Neuronal stem cell (in vitro differentiated cells): ENCODE measurements around the gene BICD1.
A peak's percentile ranks its signal among the peaks of the same experiment; 100 is the strongest.

Experiments used
- DNase-seq: peaks from one replicate; pipeline ENCODE4 v3.0.0-alpha.2; 2013; ENCODE audit warnings: low spot score
- H2AFZ ChIP-seq: one replicate; pipeline ENCODE4 v1.6.1; 2013; ENCODE audit warnings: mild to moderate bottlenecking, low read length, inconsistent platforms
- H2AK5ac ChIP-seq: 2 replicates; pipeline ENCODE4 v1.6.1; 2013; ENCODE audit warnings: low read depth, mild to moderate bottlenecking, inconsistent platforms, low read length, moderate library complexity, mixed read lengths
- H2BK120ac ChIP-seq: 2 replicates; pipeline ENCODE4 v1.6.1; 2013; ENCODE audit warnings: low read depth, mild to moderate bottlenecking, inconsistent platforms, low read length, moderate library complexity, mixed read lengths
- H2BK12ac ChIP-seq: one replicate; pipeline ENCODE4 v1.6.1; 2013; ENCODE audit warnings: low read length, inconsistent platforms
- H2BK15ac ChIP-seq: 2 replicates; pipeline ENCODE4 v1.6.1; 2013; ENCODE audit warnings: mild to moderate bottlenecking, low read length, inconsistent platforms, mixed read lengths
- H2BK5ac ChIP-seq: one replicate; pipeline ENCODE4 v1.6.1; 2013; ENCODE audit warnings: inconsistent platforms, mild to moderate bottlenecking, low read length, moderate library complexity
- H3K14ac ChIP-seq: one replicate; pipeline ENCODE4 v1.6.1; 2013; ENCODE audit warnings: low read length, inconsistent platforms
- H3K18ac ChIP-seq: 2 replicates; pipeline ENCODE4 v1.6.1; 2013; ENCODE audit warnings: low read length, inconsistent platforms
- H3K23ac ChIP-seq: 2 replicates; pipeline ENCODE4 v1.6.1; 2013; ENCODE audit warnings: low read depth, mild to moderate bottlenecking, mixed read lengths, low read length, inconsistent platforms; ENCODE audit not compliant: poor library complexity
- H3K27ac ChIP-seq: replicated peaks from 3 replicates; pipeline ENCODE4 v1.5.1; 2013; ENCODE audit warnings: low read length, inconsistent platforms
- H3K27me3 ChIP-seq, 3 experiments: 2 replicates each; pipeline ENCODE4 v1.6.1; 2013; ENCODE audit warnings: low read length in 3 of 3, mild to moderate bottlenecking in 2 of 3, inconsistent platforms in 1 of 3, low read depth in 1 of 3, mixed read lengths in 1 of 3, moderate library complexity in 1 of 3; ENCODE audit not compliant: control insufficient read depth in 3 of 3, insufficient read depth in 3 of 3
- H3K36me3 ChIP-seq, 2 donors: replicated peaks in 1 of 2; 2 replicates each; pipeline ENCODE4 v1.6.1; 2013; ENCODE audit warnings: low read length in 2 of 2; ENCODE audit not compliant: control insufficient read depth in 2 of 2, insufficient read depth in 2 of 2
- H3K4ac ChIP-seq: 2 replicates; pipeline ENCODE4 v1.6.1; 2013; ENCODE audit warnings: inconsistent platforms, mild to moderate bottlenecking, low read length, moderate library complexity
- H3K4me1 ChIP-seq, 2 donors: 1 replicate in 1 of 2; 2 replicates in 1 of 2; pipeline ENCODE4 v1.6.1; 2013; ENCODE audit warnings: low read length in 2 of 2, low read depth in 1 of 2; ENCODE audit not compliant: control insufficient read depth in 2 of 2, insufficient read depth in 1 of 2
- H3K4me2 ChIP-seq: one replicate; pipeline ENCODE4 v1.6.1; 2013; ENCODE audit warnings: mild to moderate bottlenecking, low read length, inconsistent platforms; ENCODE audit not compliant: insufficient read depth, poor library complexity, severe bottlenecking
- H3K4me3 ChIP-seq, 2 donors: 2 replicates each; pipeline ENCODE4 v1.5.1; 2013; ENCODE audit warnings: low read length in 2 of 2, mild to moderate bottlenecking in 2 of 2, inconsistent platforms in 1 of 2, moderate library complexity in 1 of 2
- H3K79me1 ChIP-seq: one replicate; pipeline ENCODE4 v1.6.1; 2013; ENCODE audit warnings: low read depth, mild to moderate bottlenecking, inconsistent platforms, low read length, moderate library complexity
- H3K9ac ChIP-seq: one replicate; pipeline ENCODE4 v1.6.1; 2013; ENCODE audit warnings: mild to moderate bottlenecking, low read depth, low read length, inconsistent platforms; ENCODE audit not compliant: poor library complexity
- H3K9me3 ChIP-seq, 2 donors: replicated peaks in 1 of 2; 2 replicates each; pipeline versions ENCODE3 to v1.6.1; 2013; ENCODE audit warnings: low read length in 2 of 2, mild to moderate bottlenecking in 2 of 2, inconsistent platforms in 1 of 2, low read depth in 1 of 2, mixed read lengths in 1 of 2, moderate library complexity in 1 of 2; ENCODE audit not compliant: control insufficient read depth in 2 of 2, insufficient read depth in 1 of 2
- H4K8ac ChIP-seq: one replicate; pipeline ENCODE4 v1.6.1; 2013; ENCODE audit warnings: low read depth, mild to moderate bottlenecking, inconsistent platforms, low read length, moderate library complexity
- H4K91ac ChIP-seq: one replicate; pipeline ENCODE4 v1.6.1; 2013; ENCODE audit warnings: low read length, low read depth, mild to moderate bottlenecking, inconsistent platforms; ENCODE audit not compliant: poor library complexity
- WGBS, 2 donors: extraction: QIAGEN DNeasy Blood & Tissue Kit; methylation state at CpG; one replicate each; pipeline ENCODE4 v1.1.7; 2013; ENCODE audit warnings: missing lambda C conversion rate in 2 of 2, mixed read lengths in 1 of 2; ENCODE audit not compliant: insufficient read length in 2 of 2, insufficient replicate concordance in 1 of 2; ENCODE audit errors: extremely low coverage in 2 of 2; 5-methylcytosine and 5-hydroxymethylcytosine counted together

The BICD1 gene

GRCh38 chr12:32399370-32400113 is 292.9 kb downstream of the BICD1 start, which contains the start of gene FGD4:
FGD4 (plus strand) TSS chr12:32399558.
- peak within 1 kb of the TSS; percentile 96 for H2BK5ac ChIP-seq
- H2AFZ ChIP-seq, result peak within 1 kb of the TSS; percentile 100
- H4K8ac ChIP-seq, result peak within 1 kb of the TSS; percentile 43
- no peak within 1 kb of the TSS for H2BK120ac ChIP-seq
- H3K9ac ChIP-seq, result peak within 1 kb of the TSS; percentile 93
- peak within 1 kb of the TSS; percentile 96 for H3K4me2 ChIP-seq
- H4K91ac ChIP-seq, result no peak within 1 kb of the TSS
- no CpG with 5 or more reads among the region's 82 CpGs for WGBS, 2 donors
- H3K36me3 ChIP-seq, result no peaks in the 10 kb centered on the region
- H3K27me3 ChIP-seq, result peaks cover 0 to 11% (median 7%) of the 10 kb centered on the region in 3 experiments
- peak within 1 kb of the TSS; percentile 71 to 83 for H3K4me3 ChIP-seq
- no peak within 1 kb of the TSS for H2BK15ac ChIP-seq
- H3K4ac ChIP-seq, result no peak within 1 kb of the TSS
- H3K14ac ChIP-seq, result peak within 1 kb of the TSS; percentile 94
- peak within 1 kb of the TSS; percentile 94 for H3K18ac ChIP-seq
- no peaks in the 10 kb centered on the region for H3K9me3 ChIP-seq
- H3K23ac ChIP-seq, result peak within 1 kb of the TSS; percentile 99
- H3K27ac ChIP-seq, result peak within 1 kb of the TSS; percentile 66
- H3K79me1 ChIP-seq, result peaks cover 2% of the 10 kb centered on the region
- DNase-seq, result peak; percentile 86
- H2AK5ac ChIP-seq, result no peak within 1 kb of the TSS
- H2BK12ac ChIP-seq, result peak within 1 kb of the TSS; percentile 73
- H3K4me1 ChIP-seq, result peaks cover 1 to 9% of the 10 kb centered on the region in 2 donors

DNA sequence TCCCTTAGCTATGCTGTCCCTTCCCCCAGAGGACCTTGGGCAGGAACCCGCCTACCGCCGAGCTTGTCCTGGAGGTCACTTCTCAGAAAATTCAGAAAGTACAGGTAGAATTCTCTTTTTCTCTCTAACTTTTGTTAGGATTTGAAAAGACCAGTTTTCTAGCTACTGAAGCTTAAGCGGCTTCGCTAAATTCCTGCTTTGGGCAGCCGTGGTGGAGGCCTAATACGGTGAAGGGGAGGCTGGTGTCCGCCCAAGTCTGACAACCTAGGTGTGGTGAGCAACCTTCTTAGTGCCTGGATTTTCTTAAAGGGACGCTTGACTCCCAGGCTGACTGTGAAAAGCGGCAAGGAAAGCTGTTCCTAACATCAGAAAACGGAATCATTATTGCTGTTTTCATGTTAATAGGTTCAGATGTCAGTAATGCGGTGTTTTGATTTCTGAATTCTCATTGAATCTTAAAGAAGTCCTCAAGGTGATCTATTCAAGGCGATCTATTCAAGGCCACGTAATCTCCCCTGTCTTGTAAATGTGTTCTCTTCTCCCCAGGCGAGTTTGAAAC is 293.5 kb downstream of the BICD1 start:
- Histone ChIP-seq H3K4me2 (peak overlapping the region; percentile 96), H2AK5ac (no peak overlapping the region), H2BK15ac (no peak overlapping the region), H4K8ac (no peak overlapping the region), H3K36me3 (no peaks in the 10 kb centered on the region), H3K79me1 (peaks cover 2% of the 10 kb centered on the region), H3K4me1 (peaks cover 1 to 5% of the 10 kb centered on the region in 2 donors), H2BK120ac (no peak overlapping the region), H3K18ac (peak overlapping the region; percentile 94), H3K27me3 (peaks cover 0 to 11% (median 7%) of the 10 kb centered on the region in 3 experiments), H2BK5ac (peak overlapping the region; percentile 96), H3K4ac (no peak overlapping the region), H3K4me3 (peak overlapping the region; percentile 71 to 83), H3K23ac (no peak overlapping the region), H3K27ac (no peak overlapping the region), H3K9ac (peak overlapping the region; percentile 93), H2AFZ (peak overlapping the region; percentile 100), H3K9me3 (no peaks in the 10 kb centered on the region), H3K14ac (peak overlapping the region; percentile 94), H2BK12ac (no peak overlapping the region), H4K91ac (no peak overlapping the region)
- DNase-seq, result no peak
- WGBS, 2 donors, result no CpG with 5 or more reads among the region's 15 CpGs

DNA sequence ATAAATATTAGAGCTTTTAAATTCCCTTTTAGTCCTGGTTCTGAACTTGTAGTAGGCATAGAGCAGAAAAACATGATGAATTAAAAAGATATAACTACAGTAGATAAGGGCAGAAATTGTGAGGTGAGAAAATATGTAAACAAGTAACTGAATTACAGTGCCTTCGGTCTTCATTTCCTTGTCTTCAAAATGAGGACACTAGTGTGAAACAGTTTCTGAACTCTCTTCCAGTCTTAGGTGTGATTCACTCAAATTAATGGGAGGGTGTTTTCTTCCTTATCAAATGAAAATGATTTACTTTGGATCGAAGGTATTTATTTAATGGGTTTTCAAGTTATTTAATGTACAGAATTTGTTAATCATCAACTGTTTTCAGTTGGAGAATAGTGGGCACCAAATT is 294.2 kb downstream of the BICD1 start:
- Histone ChIP-seq H2BK120ac (no peak overlapping the region), H3K9me3 (no peaks in the 10 kb centered on the region), H2AK5ac (no peak overlapping the region), H3K79me1 (peaks cover 2% of the 10 kb centered on the region), H3K4me2 (no peak overlapping the region), H3K36me3 (no peaks in the 10 kb centered on the region), H3K9ac (no peak overlapping the region), H4K8ac (no peak overlapping the region), H3K14ac (no peak overlapping the region), H3K23ac (no peak overlapping the region), H2BK12ac (no peak overlapping the region), H3K27me3 (peaks cover 0 to 11% (median 7%) of the 10 kb centered on the region in 3 experiments), H3K4me3 (no peak overlapping the region), H2AFZ (no peak overlapping the region), H2BK15ac (no peak overlapping the region), H2BK5ac (no peak overlapping the region), H4K91ac (no peak overlapping the region), H3K4me1 (peaks cover 1 to 5% of the 10 kb centered on the region in 2 donors), H3K4ac (no peak overlapping the region), H3K27ac (no peak overlapping the region), H3K18ac (no peak overlapping the region)
- WGBS, 2 donors, result no CpG with 5 or more reads among the region's 2 CpGs
- no peak for DNase-seq

GRCh38 chr12:32402170-32402569 is 295.5 kb downstream of the BICD1 start:
- Histone ChIP-seq H3K36me3 (no peaks in the 10 kb centered on the region), H3K27ac (no peak overlapping the region), H2BK15ac (no peak overlapping the region), H3K9me3 (no peaks in the 10 kb centered on the region), H2BK120ac (no peak overlapping the region), H3K4me3 (no peak overlapping the region), H3K14ac (no peak overlapping the region), H3K4me1 (peaks cover 1 to 5% of the 10 kb centered on the region in 2 donors), H3K79me1 (peaks cover 2% of the 10 kb centered on the region), H2AK5ac (no peak overlapping the region), H2BK12ac (no peak overlapping the region), H3K4ac (no peak overlapping the region), H2BK5ac (no peak overlapping the region), H3K27me3 (peaks cover 0 to 11% (median 7%) of the 10 kb centered on the region in 3 experiments), H4K8ac (no peak overlapping the region), H3K23ac (no peak overlapping the region), H4K91ac (no peak overlapping the region), H2AFZ (no peak overlapping the region), H3K4me2 (no peak overlapping the region), H3K9ac (no peak overlapping the region), H3K18ac (no peak overlapping the region)
- no peak for DNase-seq
- no CpG with 5 or more reads among the region's 10 CpGs for WGBS, 2 donors
